ENCODE measurements around the gene CHEK2. TPM values are rescaled to one million over a fixed set of nuclear protein-coding genes. Genes with fewer than 3 reads are reported as not detected.

CHEK2 gene
- total and polyA plus RNA-seq, 2 experiments from 2014 or later, result 86.0 to 121 TPM

DNA sequence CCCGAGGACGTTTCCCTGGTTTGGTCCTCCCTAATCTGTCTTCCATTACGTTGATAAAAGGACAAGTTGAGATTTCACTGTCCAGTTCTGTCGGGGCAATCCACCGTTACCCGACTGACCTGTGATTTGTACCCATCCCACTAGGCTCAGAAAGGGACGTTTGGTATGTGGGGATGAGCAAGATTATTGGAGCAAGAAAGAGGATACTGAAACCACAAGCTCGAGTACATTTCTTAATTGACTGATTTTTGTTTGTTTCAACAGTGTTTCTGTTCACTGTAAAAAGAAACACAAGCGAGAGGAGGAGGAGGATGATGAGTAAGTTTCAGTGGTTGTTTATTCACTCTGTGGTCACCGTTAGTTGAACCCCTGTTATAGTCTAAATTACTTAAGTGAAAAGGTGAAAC is 31.8 kb upstream of the CHEK2 start:
- Mint-ChIP-seq H3K27me3 (ENCODE audit: insufficient read depth, low read depth, poor library complexity) (peaks cover 9% of the 10 kb centered on the region), H3K4me3 (peak overlapping the region; percentile 85), H3K36me3 (ENCODE audit: low read depth) (peaks cover 36% of the 10 kb centered on the region), H3K9me3 (peaks cover 8% of the 10 kb centered on the region; the same call in 2 of the 3 replicates), H3K27ac (peak overlapping the region; percentile 78), H3K4me1 (peaks cover 5% of the 10 kb centered on the region)
- no peaks in the 10 kb centered on the region for H3K9me2 ChIP-seq (ENCODE audit: insufficient read depth)
- H3F3A ChIP-seq (replicated peaks; ENCODE audit: low read depth), result no peaks in the 10 kb centered on the region
- 0 out of 2 replicates have a peak, but pooled peaks cover 5% of the 10 kb centered on the region for H3K36me3 ChIP-seq (ENCODE audit: insufficient read depth)
- no peak overlapping the region for H2AFZ ChIP-seq
- no peak for ATAC-seq
- H3K4me1 ChIP-seq (ENCODE audit: insufficient read depth), result no peaks in the 10 kb centered on the region
- no peak for DNase-seq (ENCODE audit: low spot score)
- peaks cover 7% of the 10 kb centered on the region for H4K20me1 ChIP-seq (replicated peaks; ENCODE audit: insufficient read depth)
- peak overlapping the region; percentile 96 for H3K4me3 ChIP-seq
- H3K4me2 ChIP-seq, result peak overlapping the region; percentile 87
- H3K79me2 ChIP-seq (replicated peaks; ENCODE audit: insufficient read depth), result peaks cover 53% of the 10 kb centered on the region
- peak overlapping the region; percentile 0; the same call in 1 of the 2 replicates for H3K27ac ChIP-seq (ENCODE audit: low read depth)
- no peak for TF ChIP-seq NANOG (IDR thresholded peaks at IDR 0.05; ENCODE audit: borderline replicate concordance)
- TF ChIP-seq EZH2phosphoT487 (IDR thresholded peaks at IDR 0.05; ENCODE audit: unreplicated experiment), result no peak
- H3K27me3 ChIP-seq (ENCODE audit: insufficient read depth), result no peaks in the 10 kb centered on the region

- peaks cover 5% of the 10 kb centered on the region for H3K4me1 Mint-ChIP-seq
- peak within 1 kb of the TSS; percentile 85 for H3K4me3 Mint-ChIP-seq
- DNase-seq (ENCODE audit: low spot score) (peak; percentile 98), ATAC-seq (peak; percentile 94)
- Histone ChIP-seq H3K36me3 (ENCODE audit: insufficient read depth) (0 out of 2 replicates have a peak, but pooled peaks cover 5% of the 10 kb centered on the region), H3K4me1 (ENCODE audit: insufficient read depth) (no peaks in the 10 kb centered on the region), H3K79me2 (replicated peaks; ENCODE audit: insufficient read depth) (peaks cover 47% of the 10 kb centered on the region), H3F3A (replicated peaks; ENCODE audit: low read depth) (no peaks in the 10 kb centered on the region), H2AFZ (peak within 1 kb of the TSS; percentile 81; the same call in 1 of the 2 replicates), H3K27me3 (ENCODE audit: insufficient read depth) (no peaks in the 10 kb centered on the region), H4K20me1 (replicated peaks; ENCODE audit: insufficient read depth) (peaks cover under 1% of the 10 kb centered on the region; the same call in 1 of the 2 replicates), H3K4me3 (peak within 1 kb of the TSS; percentile 96), H3K4me2 (peak within 1 kb of the TSS; percentile 87), H3K27ac (ENCODE audit: low read depth) (peak within 1 kb of the TSS; percentile 86; the same call in 1 of the 2 replicates), H3K9me2 (ENCODE audit: insufficient read depth) (no peaks in the 10 kb centered on the region)
- TF ChIP-seq ZNF331 (CRISPR knock-in tag; IDR thresholded peaks at IDR 0.05; ENCODE audit: low read depth) (no peak), POLR2AphosphoS5 (IDR thresholded peaks at IDR 0.05; ENCODE audit: low read depth) (peak; percentile 84), CTCF (conservative IDR thresholded peaks at IDR 0.05; ENCODE audit: low read depth in 2 of 2) (no peak), EZH2 (IDR thresholded peaks at IDR 0.05; ENCODE audit: low read depth, unreplicated experiment) (no peak), ZNF114 (CRISPR knock-in tag; IDR thresholded peaks at IDR 0.05) (no peak), STAT1 (IDR thresholded peaks at IDR 0.05; ENCODE audit: unreplicated experiment) (no peak), JUNB (IDR thresholded peaks at IDR 0.05; ENCODE audit: unreplicated experiment) (no peak), EZH2phosphoT487 (IDR thresholded peaks at IDR 0.05; ENCODE audit: unreplicated experiment) (no peak), CREB1 (CRISPR knock-in tag; IDR thresholded peaks at IDR 0.05; ENCODE audit: low read depth) (peak; percentile 89)
- TF ChIP-seq, protein P1, sequence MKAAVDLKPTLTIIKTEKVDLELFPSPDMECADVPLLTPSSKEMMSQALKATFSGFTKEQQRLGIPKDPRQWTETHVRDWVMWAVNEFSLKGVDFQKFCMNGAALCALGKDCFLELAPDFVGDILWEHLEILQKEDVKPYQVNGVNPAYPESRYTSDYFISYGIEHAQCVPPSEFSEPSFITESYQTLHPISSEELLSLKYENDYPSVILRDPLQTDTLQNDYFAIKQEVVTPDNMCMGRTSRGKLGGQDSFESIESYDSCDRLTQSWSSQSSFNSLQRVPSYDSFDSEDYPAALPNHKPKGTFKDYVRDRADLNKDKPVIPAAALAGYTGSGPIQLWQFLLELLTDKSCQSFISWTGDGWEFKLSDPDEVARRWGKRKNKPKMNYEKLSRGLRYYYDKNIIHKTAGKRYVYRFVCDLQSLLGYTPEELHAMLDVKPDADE (IDR thresholded peaks at IDR 0.05), result peak; percentile 90
- H3K27ac Mint-ChIP-seq, result peak within 1 kb of the TSS; percentile 78
- H3K9me3 Mint-ChIP-seq, result peaks cover 8% of the 10 kb centered on the region; the same call in 2 of the 3 replicates
- peaks cover 8% of the 10 kb centered on the region for H3K27me3 Mint-ChIP-seq (ENCODE audit: insufficient read depth, low read depth, poor library complexity)
- peaks cover 35% of the 10 kb centered on the region for H3K36me3 Mint-ChIP-seq (ENCODE audit: low read depth)
Measured at GRCh38 chr22:28772633-28773460, 31.2 kb upstream of the CHEK2 start, which contains the start of gene CCDC117. TSS of gene CCDC117 (plus strand) at chr22:28772695. CDS start at chr22:28772850, 155 bp downstream.
